GM12878 (cell line): ENCODE measurements around the gene FBLN1. TPM values are rescaled to one million over a fixed set of nuclear protein-coding genes. Genes with fewer than 3 reads are reported as not detected.

ENCODE experiments used
- ATAC-seq: fragments of 200-7000 bp; cut with Tn5 transposase; 3 replicates; pipeline ENCODE4 v1.9.1; 2020; ENCODE audit warnings: mild to moderate bottlenecking, moderate library complexity
- BruUV-seq: library from RNA; stranded (reverse); fragments of 400-500 nt; replicated peaks from 2 replicates; lab custom pipeline; 2021; lab: Mats Ljungman, UMichigan
- CTCF ChIA-PET: fragments of 300-600 bp; sonication (Branson Sonifier 250); formaldehyde crosslinking; extraction: SDS; loops from one replicate; lab custom pipeline; 2021; ENCODE audit warnings: inconsistent platforms; lab: Yijun Ruan, JAX
- POLR2A ChIA-PET: fragments of 350-600 bp; formaldehyde crosslinking; extraction: SDS; loops from one replicate; lab custom pipeline; 2021; ENCODE audit warnings: inconsistent platforms; lab: Charles Lee
- RAD21 ChIA-PET: fragments of 300-600 bp; sonication (Branson Sonifier 250); formaldehyde crosslinking; loops from one replicate; lab custom pipeline; 2023; ENCODE audit warnings: antibody characterized with exemption; ENCODE audit not compliant: unreplicated experiment; lab: Charles Lee
- SMC1A ChIA-PET: fragments of 300-600 bp; sonication (Branson Sonifier 250); formaldehyde crosslinking; loops from one replicate; lab custom pipeline; 2023; ENCODE audit not compliant: unreplicated experiment, uncharacterized antibody; lab: Charles Lee
- DNase-seq: peaks from one replicate; pipeline ENCODE4 v3.0.0-alpha.2; 2011; ENCODE audit warnings: low read depth, low spot score
- FAIRE-seq: peaks from 3 replicates; lab custom pipeline; 2011; peaks lifted over from hg19 to GRCh38; lab: Jason Lieb, UNC
- H2AFZ ChIP-seq: 2 replicates; pipeline ENCODE4 v1.6.0; 2011; ENCODE audit warnings: low read depth, low read length, control low read depth; ENCODE audit not compliant: control insufficient read depth
- H3K27ac ChIP-seq: 2 replicates; pipeline ENCODE4 v1.5.1; 2011; ENCODE audit warnings: control low read depth; ENCODE audit not compliant: control insufficient read depth, insufficient read depth
- H3K27me3 ChIP-seq, 2 experiments: replicated peaks in 1 of 2; 2 replicates each; pipeline versions ENCODE4 v1.6.0 to v1.6.1; 2011; ENCODE audit warnings: low read length in 1 of 2; ENCODE audit not compliant: control insufficient read depth in 2 of 2, insufficient read depth in 2 of 2
- H3K36me3 ChIP-seq, 2 experiments: 2 replicates each; pipeline ENCODE4 v1.5.1; 2011; ENCODE audit warnings: low read length in 1 of 2; ENCODE audit not compliant: control insufficient read depth in 2 of 2, insufficient read depth in 2 of 2
- H3K4me1 ChIP-seq: 2 replicates; pipeline ENCODE4 v1.6.1; 2011; ENCODE audit warnings: mild to moderate bottlenecking, low read length, moderate library complexity, mixed read lengths; ENCODE audit not compliant: control insufficient read depth, insufficient read depth
- H3K4me2 ChIP-seq: 2 replicates; pipeline ENCODE4 v1.6.0; 2011; ENCODE audit warnings: control low read depth; ENCODE audit not compliant: control insufficient read depth, insufficient read depth
- H3K4me3 ChIP-seq: fragments of 200-600 bp; sonication (generic); 2 replicates; pipeline ENCODE4 v1.5.1; 2016
- H3K79me2 ChIP-seq: 2 replicates; pipeline ENCODE4 v1.6.0; 2011; ENCODE audit warnings: low read length; ENCODE audit not compliant: control insufficient read depth, insufficient read depth
- H3K9ac ChIP-seq: 2 replicates; pipeline ENCODE4 v1.8.0; 2011; ENCODE audit warnings: low read length, control low read depth, mixed read lengths; ENCODE audit not compliant: control insufficient read depth, insufficient read depth
- H3K9me3 ChIP-seq: replicated peaks from 3 replicates; pipeline ENCODE4 v1.5.1; 2011; ENCODE audit warnings: mild to moderate bottlenecking, low read length; ENCODE audit not compliant: control insufficient read depth, insufficient read depth
- H4K20me1 ChIP-seq: 2 replicates; pipeline ENCODE4 v1.6.0; 2011; ENCODE audit not compliant: control insufficient read depth, insufficient read depth
- GABPA ChIP-seq: IDR thresholded peaks from 2 replicates; pipeline ENCODE4 v1.6.1; 2014; ENCODE audit warnings: antibody characterized with exemption, low read depth, mild to moderate bottlenecking, inconsistent platforms
- IKZF1 ChIP-seq: fragments of 450-650 bp; conservative IDR thresholded peaks from 2 replicates; pipeline ENCODE4 v1.6.1; 2017; ENCODE audit warnings: antibody characterized with exemption, mild to moderate bottlenecking
- KAT2A ChIP-seq: conservative IDR thresholded peaks from 2 replicates; pipeline ENCODE4 v1.6.1; 2011; ENCODE audit warnings: low read depth, low read length; ENCODE audit not compliant: control insufficient read depth
- NR2C2 ChIP-seq: IDR thresholded peaks from 2 replicates; pipeline ENCODE4 v1.6.1; 2011; ENCODE audit warnings: borderline replicate concordance, low read depth; ENCODE audit not compliant: control insufficient read depth, insufficient read length
- POLR2A ChIP-seq: IDR thresholded peaks from 2 replicates; pipeline ENCODE4 v1.6.1; 2011; ENCODE audit warnings: low read depth, mild to moderate bottlenecking, low read length
- SMC3 ChIP-seq: IDR thresholded peaks from 2 replicates; pipeline ENCODE4 v1.6.1; 2011; ENCODE audit warnings: low read length, improper control_type of control experiment, borderline replicate concordance
- SRF ChIP-seq, 2 experiments: IDR thresholded peaks; 2 replicates each; pipeline ENCODE4 v1.6.1; 2011; ENCODE audit warnings: low read depth in 2 of 2, low read length in 2 of 2, mild to moderate bottlenecking in 1 of 2, moderate library complexity in 1 of 2
- TARDBP ChIP-seq: IDR thresholded peaks from 2 replicates; pipeline ENCODE4 v1.6.1; 2016; ENCODE audit warnings: borderline replicate concordance
- WGBS: methylation state at CpG from one replicate; pipeline ENCODE4 v1.1.6; 2016; ENCODE audit warnings: low lambda C conversion rate; ENCODE audit not compliant: insufficient replicate concordance, insufficient coverage; ENCODE audit errors: missing lambda C conversion rate; 5-methylcytosine and 5-hydroxymethylcytosine counted together
- in situ Hi-C: fragments of 300-500 bp; cut with MboI; formaldehyde crosslinking; loops from 9 replicates; pipeline ENCODE4 v1.14.3; 2018; ENCODE audit warnings: mixed read lengths
- intact Hi-C: fragments of 100-400 bp; cut with micrococcal nuclease; formaldehyde crosslinking; loops from one replicate; pipeline ENCODE4 v1.14.2; 2022; ENCODE audit not compliant: unreplicated experiment
- polyA plus RNA-seq, 11 experiments: library from polyadenylated mRNA; depleted of rRNA in 4 of 11; unstranded in 6 of 11; stranded (reverse) in 5 of 11; fragments of >200 nt; fragmentation: Nextera tagmentation in 4 of 11; fragmentation: Illumina TruSeq in 1 of 11; extraction: Ambion mirVana in 4 of 11; extraction: Trizol in 1 of 11; gene quantifications; 1 replicate in 1 of 11; 2 replicates in 10 of 11; pipeline versions ENCODE4 v1.2.1 to v1.2.3, GENCODE V29; 2011 to 2016; ENCODE audit warnings: inconsistent platforms in 2 of 11, missing spikeins in 2 of 11, low read depth in 1 of 11
- total RNA-seq, 4 experiments: library from RNA; depleted of rRNA in 3 of 4; stranded (reverse); fragments of >200 nt in 3 of 4; fragmentation: Illumina TruSeq in 1 of 4; extraction: Trizol in 1 of 4; gene quantifications; 2 replicates each; pipeline versions ENCODE4 v1.2.1 to v1.2.3, GENCODE V29; 2013 to 2021
- TF ChIP-seq, protein P1 (sequence below): IDR thresholded peaks from 2 replicates; pipeline ENCODE4 v1.6.1; 2012; ENCODE audit warnings: low read length, inconsistent platforms
- TF ChIP-seq, protein P2 (sequence below): fragments of 450-650 bp; IDR thresholded peaks from 2 replicates; pipeline ENCODE4 v1.6.1; 2016; ENCODE audit warnings: mild to moderate bottlenecking, moderate library complexity, borderline replicate concordance
- TF ChIP-seq, protein P3 (sequence below), 3 experiments: IDR thresholded peaks in 2 of 3; conservative IDR thresholded peaks in 1 of 3; 2 replicates each; pipeline ENCODE4 v1.5.1; 2011; ENCODE audit warnings: low read depth in 3 of 3, low read length in 3 of 3, mild to moderate bottlenecking in 3 of 3, control low read depth in 2 of 3, moderate library complexity in 2 of 3, inconsistent platforms in 1 of 3, mixed read lengths in 1 of 3; ENCODE audit not compliant: control insufficient read depth in 2 of 3, insufficient read depth in 1 of 3; ENCODE audit errors: extremely low read depth in 1 of 3
- TF ChIP-seq, protein P4 (sequence below): IDR thresholded peaks from 2 replicates; pipeline ENCODE4 v1.6.1; 2012; ENCODE audit warnings: improper control_type of control experiment, low read depth, low read length; ENCODE audit not compliant: insufficient replicate concordance

FBLN1 gene
- total and polyA plus RNA-seq, 10 of the 15 experiments (the other 5 are each of a cell fraction or from before 2014, with no cell fraction given), result 0.20 to 0.51 TPM; not detected in 8

DNA sequence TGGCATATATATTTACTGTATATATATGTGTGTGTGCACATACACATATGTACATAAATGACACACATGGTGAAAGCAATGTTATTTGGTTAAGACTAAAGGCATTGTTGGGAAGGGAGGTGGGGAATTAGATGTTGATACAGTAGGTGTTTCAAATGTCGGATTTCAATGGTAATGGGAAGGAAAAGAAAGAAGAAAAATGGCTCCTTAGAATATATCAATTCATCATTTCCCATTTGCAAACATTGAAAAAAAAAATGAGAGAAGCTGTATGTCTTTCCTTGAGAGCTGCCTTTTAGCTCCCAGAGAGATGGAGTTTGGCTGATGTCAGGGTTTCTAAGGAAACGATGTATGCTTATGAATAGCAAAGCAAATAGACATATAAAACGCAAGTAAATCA lies 135.5 kb downstream of the FBLN1 start:
- WGBS, result 55% methylated on average over 3 of the region's 3 CpGs
- H3K4me2 ChIP-seq, result no peak overlapping the region
- H3K9me3 ChIP-seq, result no peaks in the 10 kb centered on the region
- H3K27me3 ChIP-seq, result peaks cover 3 to 4% of the 10 kb centered on the region in 2 experiments; a peak in 3 of 4 replicates
- H4K20me1 ChIP-seq, result no peaks in the 10 kb centered on the region
- no peaks in the 10 kb centered on the region for H3K79me2 ChIP-seq
- SMC1A ChIA-PET, result no interaction called here
- intact Hi-C loops, result no loop called here
- no peak overlapping the region for H3K27ac ChIP-seq
- no peak overlapping the region for H3K9ac ChIP-seq
- no TSS peak for BruUV-seq
- FAIRE-seq, result no peak
- no peaks in the 10 kb centered on the region for H3K36me3 ChIP-seq
- no peak for ATAC-seq
- H3K4me3 ChIP-seq, result no peak overlapping the region
- CTCF ChIA-PET, result interaction anchor here (1.0 kb wide), 1 partner anchor 9 kb away, joined by 3 read pairs; no protein-coding TSS in a partner anchor
- DNase-seq, result no peak
- RAD21 ChIA-PET, result no interaction called here
- H3K4me1 ChIP-seq, result peaks cover 5% of the 10 kb centered on the region; the same call in 1 of the 2 replicates
- POLR2A ChIA-PET, result no interaction called here
- H2AFZ ChIP-seq, result no peak overlapping the region
- in situ Hi-C loops, result no loop called here
- TF ChIP-seq POLR2A (no peak), SRF (IDR thresholded peaks at IDR 0.05; ENCODE audit: low read depth in 2 of 2, low read length in 2 of 2) (no peak), NR2C2 (no peak), SMC3 (no peak), IKZF1 (no peak), KAT2A (no peak), GABPA (no peak), TARDBP (no peak)
- TF ChIP-seq, protein P1, sequence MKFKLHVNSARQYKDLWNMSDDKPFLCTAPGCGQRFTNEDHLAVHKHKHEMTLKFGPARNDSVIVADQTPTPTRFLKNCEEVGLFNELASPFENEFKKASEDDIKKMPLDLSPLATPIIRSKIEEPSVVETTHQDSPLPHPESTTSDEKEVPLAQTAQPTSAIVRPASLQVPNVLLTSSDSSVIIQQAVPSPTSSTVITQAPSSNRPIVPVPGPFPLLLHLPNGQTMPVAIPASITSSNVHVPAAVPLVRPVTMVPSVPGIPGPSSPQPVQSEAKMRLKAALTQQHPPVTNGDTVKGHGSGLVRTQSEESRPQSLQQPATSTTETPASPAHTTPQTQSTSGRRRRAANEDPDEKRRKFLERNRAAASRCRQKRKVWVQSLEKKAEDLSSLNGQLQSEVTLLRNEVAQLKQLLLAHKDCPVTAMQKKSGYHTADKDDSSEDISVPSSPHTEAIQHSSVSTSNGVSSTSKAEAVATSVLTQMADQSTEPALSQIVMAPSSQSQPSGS, result no peak
- TF ChIP-seq, protein P2, sequence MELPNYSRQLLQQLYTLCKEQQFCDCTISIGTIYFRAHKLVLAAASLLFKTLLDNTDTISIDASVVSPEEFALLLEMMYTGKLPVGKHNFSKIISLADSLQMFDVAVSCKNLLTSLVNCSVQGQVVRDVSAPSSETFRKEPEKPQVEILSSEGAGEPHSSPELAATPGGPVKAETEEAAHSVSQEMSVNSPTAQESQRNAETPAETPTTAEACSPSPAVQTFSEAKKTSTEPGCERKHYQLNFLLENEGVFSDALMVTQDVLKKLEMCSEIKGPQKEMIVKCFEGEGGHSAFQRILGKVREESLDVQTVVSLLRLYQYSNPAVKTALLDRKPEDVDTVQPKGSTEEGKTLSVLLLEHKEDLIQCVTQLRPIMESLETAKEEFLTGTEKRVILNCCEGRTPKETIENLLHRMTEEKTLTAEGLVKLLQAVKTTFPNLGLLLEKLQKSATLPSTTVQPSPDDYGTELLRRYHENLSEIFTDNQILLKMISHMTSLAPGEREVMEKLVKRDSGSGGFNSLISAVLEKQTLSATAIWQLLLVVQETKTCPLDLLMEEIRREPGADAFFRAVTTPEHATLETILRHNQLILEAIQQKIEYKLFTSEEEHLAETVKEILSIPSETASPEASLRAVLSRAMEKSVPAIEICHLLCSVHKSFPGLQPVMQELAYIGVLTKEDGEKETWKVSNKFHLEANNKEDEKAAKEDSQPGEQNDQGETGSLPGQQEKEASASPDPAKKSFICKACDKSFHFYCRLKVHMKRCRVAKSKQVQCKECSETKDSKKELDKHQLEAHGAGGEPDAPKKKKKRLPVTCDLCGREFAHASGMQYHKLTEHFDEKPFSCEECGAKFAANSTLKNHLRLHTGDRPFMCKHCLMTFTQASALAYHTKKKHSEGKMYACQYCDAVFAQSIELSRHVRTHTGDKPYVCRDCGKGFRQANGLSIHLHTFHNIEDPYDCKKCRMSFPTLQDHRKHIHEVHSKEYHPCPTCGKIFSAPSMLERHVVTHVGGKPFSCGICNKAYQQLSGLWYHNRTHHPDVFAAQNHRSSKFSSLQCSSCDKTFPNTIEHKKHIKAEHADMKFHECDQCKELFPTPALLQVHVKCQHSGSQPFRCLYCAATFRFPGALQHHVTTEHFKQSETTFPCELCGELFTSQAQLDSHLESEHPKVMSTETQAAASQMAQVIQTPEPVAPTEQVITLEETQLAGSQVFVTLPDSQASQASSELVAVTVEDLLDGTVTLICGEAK, result no peak
- TF ChIP-seq, protein P3, sequence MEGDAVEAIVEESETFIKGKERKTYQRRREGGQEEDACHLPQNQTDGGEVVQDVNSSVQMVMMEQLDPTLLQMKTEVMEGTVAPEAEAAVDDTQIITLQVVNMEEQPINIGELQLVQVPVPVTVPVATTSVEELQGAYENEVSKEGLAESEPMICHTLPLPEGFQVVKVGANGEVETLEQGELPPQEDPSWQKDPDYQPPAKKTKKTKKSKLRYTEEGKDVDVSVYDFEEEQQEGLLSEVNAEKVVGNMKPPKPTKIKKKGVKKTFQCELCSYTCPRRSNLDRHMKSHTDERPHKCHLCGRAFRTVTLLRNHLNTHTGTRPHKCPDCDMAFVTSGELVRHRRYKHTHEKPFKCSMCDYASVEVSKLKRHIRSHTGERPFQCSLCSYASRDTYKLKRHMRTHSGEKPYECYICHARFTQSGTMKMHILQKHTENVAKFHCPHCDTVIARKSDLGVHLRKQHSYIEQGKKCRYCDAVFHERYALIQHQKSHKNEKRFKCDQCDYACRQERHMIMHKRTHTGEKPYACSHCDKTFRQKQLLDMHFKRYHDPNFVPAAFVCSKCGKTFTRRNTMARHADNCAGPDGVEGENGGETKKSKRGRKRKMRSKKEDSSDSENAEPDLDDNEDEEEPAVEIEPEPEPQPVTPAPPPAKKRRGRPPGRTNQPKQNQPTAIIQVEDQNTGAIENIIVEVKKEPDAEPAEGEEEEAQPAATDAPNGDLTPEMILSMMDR (IDR thresholded peaks at IDR 0.05 in 2 of 3, conservative IDR thresholded peaks at IDR 0.05 in 1 of 3; ENCODE audit: control insufficient read depth in 2 of 3, extremely low read depth in 1 of 3, insufficient read depth in 1 of 3, low read depth in 3 of 3, low read length in 3 of 3), result no peak
- TF ChIP-seq, protein P4, sequence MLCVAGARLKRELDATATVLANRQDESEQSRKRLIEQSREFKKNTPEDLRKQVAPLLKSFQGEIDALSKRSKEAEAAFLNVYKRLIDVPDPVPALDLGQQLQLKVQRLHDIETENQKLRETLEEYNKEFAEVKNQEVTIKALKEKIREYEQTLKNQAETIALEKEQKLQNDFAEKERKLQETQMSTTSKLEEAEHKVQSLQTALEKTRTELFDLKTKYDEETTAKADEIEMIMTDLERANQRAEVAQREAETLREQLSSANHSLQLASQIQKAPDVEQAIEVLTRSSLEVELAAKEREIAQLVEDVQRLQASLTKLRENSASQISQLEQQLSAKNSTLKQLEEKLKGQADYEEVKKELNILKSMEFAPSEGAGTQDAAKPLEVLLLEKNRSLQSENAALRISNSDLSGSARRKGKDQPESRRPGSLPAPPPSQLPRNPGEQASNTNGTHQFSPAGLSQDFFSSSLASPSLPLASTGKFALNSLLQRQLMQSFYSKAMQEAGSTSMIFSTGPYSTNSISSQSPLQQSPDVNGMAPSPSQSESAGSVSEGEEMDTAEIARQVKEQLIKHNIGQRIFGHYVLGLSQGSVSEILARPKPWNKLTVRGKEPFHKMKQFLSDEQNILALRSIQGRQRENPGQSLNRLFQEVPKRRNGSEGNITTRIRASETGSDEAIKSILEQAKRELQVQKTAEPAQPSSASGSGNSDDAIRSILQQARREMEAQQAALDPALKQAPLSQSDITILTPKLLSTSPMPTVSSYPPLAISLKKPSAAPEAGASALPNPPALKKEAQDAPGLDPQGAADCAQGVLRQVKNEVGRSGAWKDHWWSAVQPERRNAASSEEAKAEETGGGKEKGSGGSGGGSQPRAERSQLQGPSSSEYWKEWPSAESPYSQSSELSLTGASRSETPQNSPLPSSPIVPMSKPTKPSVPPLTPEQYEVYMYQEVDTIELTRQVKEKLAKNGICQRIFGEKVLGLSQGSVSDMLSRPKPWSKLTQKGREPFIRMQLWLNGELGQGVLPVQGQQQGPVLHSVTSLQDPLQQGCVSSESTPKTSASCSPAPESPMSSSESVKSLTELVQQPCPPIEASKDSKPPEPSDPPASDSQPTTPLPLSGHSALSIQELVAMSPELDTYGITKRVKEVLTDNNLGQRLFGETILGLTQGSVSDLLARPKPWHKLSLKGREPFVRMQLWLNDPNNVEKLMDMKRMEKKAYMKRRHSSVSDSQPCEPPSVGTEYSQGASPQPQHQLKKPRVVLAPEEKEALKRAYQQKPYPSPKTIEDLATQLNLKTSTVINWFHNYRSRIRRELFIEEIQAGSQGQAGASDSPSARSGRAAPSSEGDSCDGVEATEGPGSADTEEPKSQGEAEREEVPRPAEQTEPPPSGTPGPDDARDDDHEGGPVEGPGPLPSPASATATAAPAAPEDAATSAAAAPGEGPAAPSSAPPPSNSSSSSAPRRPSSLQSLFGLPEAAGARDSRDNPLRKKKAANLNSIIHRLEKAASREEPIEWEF, result no peak
